ENCODE results near the gene FBXO45. TPM values are rescaled to one million over a fixed set of nuclear protein-coding genes. Genes with fewer than 3 reads are reported as not detected.
"Not testable (repeated sequence)": the region's sequence is repeated elsewhere in the genome, so short reads cannot be mapped to it uniquely, and the experiment has no call there.

Gene FBXO45
- total RNA-seq, 1 donor from 2014 or later = 6.6 TPM

DNA sequence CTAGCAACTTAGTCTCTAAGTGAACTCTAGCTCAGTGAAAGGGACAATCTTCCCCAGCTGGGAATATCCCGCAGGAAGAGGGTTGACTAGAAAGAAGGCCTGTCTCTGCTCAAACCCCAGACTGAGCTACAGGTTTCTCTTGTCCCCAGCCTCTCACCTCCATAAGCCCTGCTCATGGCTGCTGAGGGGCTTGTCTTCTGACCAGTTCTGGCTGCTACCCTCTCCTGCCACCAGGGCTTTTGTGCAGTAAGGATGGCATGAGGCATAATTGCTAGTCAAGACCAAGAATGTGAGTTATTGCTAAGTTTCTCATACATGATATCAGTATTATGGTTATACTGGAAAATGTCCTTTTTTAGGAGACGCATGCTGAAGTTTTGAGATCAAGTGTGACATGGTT is 21.4 kb upstream of the FBXO45 start:
- H3K4me1 ChIP-seq = no peaks in the 10 kb centered on the region
- H3K9me3 ChIP-seq = no peaks in the 10 kb centered on the region
- no peaks in the 10 kb centered on the region for H3K36me3 ChIP-seq
- H3K27ac ChIP-seq = no peak overlapping the region
- no peak overlapping the region for H3K4me3 ChIP-seq
- no peaks in the 10 kb centered on the region for H3K27me3 ChIP-seq
- no peak for DNase-seq (ENCODE audit: extremely low spot score in 2 of 2)
- TF ChIP-seq CTCF (IDR thresholded peaks at IDR 0.05) (no peak), POLR2A (IDR thresholded peaks at IDR 0.05) (no peak), POLR2AphosphoS5 (IDR thresholded peaks at IDR 0.05; ENCODE audit: insufficient read depth in 1 of 2, low read depth in 1 of 2) (no peak)
- intact Hi-C loops (cut with DNase I) = loop anchor here (10.0 kb wide), 1 partner anchor 758 kb away; no protein-coding TSS in a partner anchor

DNA sequence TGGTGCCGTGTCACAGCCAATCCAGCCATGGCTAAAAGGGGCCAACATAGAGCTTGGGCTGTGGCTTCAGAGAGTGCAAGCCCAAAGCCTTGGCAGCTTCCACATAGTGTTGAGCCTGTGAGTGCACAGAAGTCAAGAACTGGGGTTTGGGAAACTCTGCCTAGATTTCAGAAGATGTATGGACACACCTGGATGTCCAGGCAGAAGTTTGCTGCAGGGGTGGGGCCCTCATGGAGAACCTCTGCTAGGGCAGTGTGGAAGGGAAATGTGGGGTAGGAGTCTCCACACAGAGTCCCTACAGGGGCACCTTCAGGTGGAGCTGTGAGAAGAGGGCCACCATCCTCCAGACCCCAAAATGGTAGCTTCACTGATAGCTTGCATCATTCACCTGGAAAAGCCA is 19.1 kb upstream of the FBXO45 start:
- H3K4me1 ChIP-seq; H3K9me3 ChIP-seq; DNase-seq (ENCODE audit: extremely low spot score in 2 of 2); H3K4me3 ChIP-seq; H3K27ac ChIP-seq; H3K36me3 ChIP-seq; H3K27me3 ChIP-seq: not testable (repeated sequence)
- intact Hi-C loops (cut with DNase I) = loop anchor here (10.0 kb wide), 1 partner anchor 755 kb away; no protein-coding TSS in a partner anchor

DNA sequence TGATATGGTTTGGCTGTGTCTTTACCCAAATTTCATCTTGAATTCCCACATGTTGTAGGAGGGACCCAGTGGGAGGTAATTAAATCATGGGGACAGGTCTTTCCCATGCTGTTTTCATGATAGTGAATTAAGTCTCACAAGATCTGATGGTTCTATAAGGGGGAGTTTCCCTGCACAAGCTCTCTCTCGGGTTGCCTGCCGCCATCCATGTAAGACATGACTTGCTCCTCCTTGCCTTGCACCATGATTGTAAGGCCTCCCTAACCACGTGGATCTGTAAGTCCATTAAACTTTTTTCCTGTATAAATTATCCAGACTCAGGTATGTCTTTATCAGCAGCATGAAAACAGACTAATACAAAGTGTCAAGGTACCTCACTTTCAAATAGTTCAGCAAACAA is 18.3 kb upstream of the FBXO45 start:
- H3K4me1 ChIP-seq; intact Hi-C loops (cut with DNase I); H3K27me3 ChIP-seq; H3K27ac ChIP-seq; H3K9me3 ChIP-seq; H3K4me3 ChIP-seq; DNase-seq (ENCODE audit: extremely low spot score in 2 of 2); H3K36me3 ChIP-seq: not testable (repeated sequence)

- Histone ChIP-seq H3K9me3 (no peaks in the 10 kb centered on the region), H3K4me1 (no peaks in the 10 kb centered on the region), H3K36me3 (no peaks in the 10 kb centered on the region), H3K4me3 (no peak overlapping the region), H3K27ac (no peak overlapping the region), H3K27me3 (no peaks in the 10 kb centered on the region)
- DNase-seq (ENCODE audit: extremely low spot score in 2 of 2) = no peak
- intact Hi-C loops (cut with DNase I) = no loop called here
- TF ChIP-seq POLR2A (IDR thresholded peaks at IDR 0.05) (no peak), CTCF (IDR thresholded peaks at IDR 0.05) (no peak), POLR2AphosphoS5 (IDR thresholded peaks at IDR 0.05; ENCODE audit: insufficient read depth in 1 of 2, low read depth in 1 of 2) (no peak)
Measured at GRCh38 chr3:196552253-196552652, 16.2 kb upstream of the FBXO45 start.

- H3K4me1 ChIP-seq = no peaks in the 10 kb centered on the region
- TF ChIP-seq POLR2A (IDR thresholded peaks at IDR 0.05) = no peak
- no peak for TF ChIP-seq POLR2AphosphoS5 (IDR thresholded peaks at IDR 0.05; ENCODE audit: insufficient read depth in 1 of 2, low read depth in 1 of 2)
- no peak for TF ChIP-seq CTCF (IDR thresholded peaks at IDR 0.05)
Measured at GRCh38 chr3:196553551-196553950, 14.9 kb upstream of the FBXO45 start.

GRCh38 chr3:196554205-196554604 is 14.3 kb upstream of the FBXO45 start:
- Histone ChIP-seq H3K27me3 (no peaks in the 10 kb centered on the region), H3K4me1 (no peaks in the 10 kb centered on the region), H3K4me3 (no peak overlapping the region), H3K27ac (no peak overlapping the region), H3K9me3 (no peaks in the 10 kb centered on the region), H3K36me3 (peaks cover 0 to 2% of the 10 kb centered on the region in 2 donors)
- no peak for TF ChIP-seq CTCF (IDR thresholded peaks at IDR 0.05)
- TF ChIP-seq POLR2A (IDR thresholded peaks at IDR 0.05) = no peak
- no peak for TF ChIP-seq POLR2AphosphoS5 (IDR thresholded peaks at IDR 0.05; ENCODE audit: insufficient read depth in 1 of 2, low read depth in 1 of 2)
- intact Hi-C loops (cut with DNase I) = no loop called here
- no peak for DNase-seq (ENCODE audit: extremely low spot score in 2 of 2)

More at GRCh38 chr3:196553551-196553950, 14.9 kb upstream of the FBXO45 start:
- H3K9me3 ChIP-seq = no peaks in the 10 kb centered on the region
- no peaks in the 10 kb centered on the region for H3K27me3 ChIP-seq
- H3K4me3 ChIP-seq = no peak overlapping the region
- H3K27ac ChIP-seq = no peak overlapping the region
- intact Hi-C loops (cut with DNase I) = no loop called here
- no peaks in the 10 kb centered on the region for H3K36me3 ChIP-seq
- no peak for DNase-seq (ENCODE audit: extremely low spot score in 2 of 2)
